Sigmoid colon (tissue), 4 donors: ENCODE results near the gene VEZF1.
A peak's percentile ranks its signal among the peaks of the same experiment; 100 is the strongest.

ENCODE experiments used
- CTCF ChIP-seq, 4 experiments: fragments of 450-650 bp in 3 of 4; fragments of 200-600 bp in 1 of 4; IDR thresholded peaks; one replicate each; pipeline ENCODE4 v1.5.1; 2016 to 2019; ENCODE audit warnings: antibody characterized with exemption in 4 of 4, mild to moderate bottlenecking in 3 of 4, moderate library complexity in 2 of 4
- POLR2A ChIP-seq, 2 donors: fragments of 450-650 bp; IDR thresholded peaks; one replicate each; pipeline ENCODE4 v1.6.1; 2016; ENCODE audit warnings: antibody characterized with exemption in 2 of 2, mild to moderate bottlenecking in 2 of 2, moderate library complexity in 2 of 2
- POLR2AphosphoS5 ChIP-seq, 4 donors: sonication (generic); formaldehyde crosslinking; IDR thresholded peaks; one replicate each; pipeline ENCODE4 v1.6.1; 2017; ENCODE audit warnings: antibody characterized with exemption in 4 of 4

DNA sequence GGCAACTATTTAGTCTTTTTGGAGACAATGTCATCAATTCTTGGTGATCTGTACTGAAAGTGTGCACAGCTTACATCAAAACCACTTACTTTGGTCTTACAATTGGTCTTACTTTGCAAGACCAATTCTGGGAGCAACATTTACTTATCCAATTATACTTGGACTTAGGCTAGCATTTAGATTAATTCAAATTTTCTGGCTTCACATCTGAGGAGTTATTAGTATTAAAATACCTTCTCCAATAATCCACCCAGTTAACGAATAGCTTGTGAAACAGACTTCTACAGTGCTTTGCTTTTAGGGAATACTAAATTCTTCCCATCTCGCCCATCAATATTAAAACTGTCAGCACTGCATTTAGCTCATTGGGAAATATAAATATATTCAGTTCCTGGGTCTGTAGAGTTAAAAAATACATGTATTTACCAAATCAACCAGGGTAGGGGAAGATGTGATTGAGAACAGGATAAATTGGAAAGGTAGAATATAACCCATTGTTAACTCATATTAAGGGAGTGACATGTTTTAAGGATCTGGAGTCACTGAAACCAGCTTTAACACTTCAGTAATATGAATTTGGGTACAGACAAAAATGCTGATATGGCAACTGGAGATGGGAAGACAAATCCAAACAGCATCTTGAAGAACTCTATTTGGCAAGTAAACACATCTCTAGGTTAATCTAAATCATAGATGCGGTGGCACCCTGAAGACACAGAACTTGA lies 9.2 kb upstream of the VEZF1 start:
- TF ChIP-seq CTCF (IDR thresholded peaks at IDR 0.05) (no peak), POLR2A (IDR thresholded peaks at IDR 0.05) (no peak), POLR2AphosphoS5 (IDR thresholded peaks at IDR 0.05) (peak in 1 of 4 donors; percentile 1)
